OCI-M2 (cell line): ENCODE measurements around the gene BBX.

Experiments used
- DNase-seq: peaks from one replicate; lab custom pipeline; 2025; ENCODE audit not compliant: unreplicated experiment; lab: John Stamatoyannopoulos, UW

The BBX gene

DNA sequence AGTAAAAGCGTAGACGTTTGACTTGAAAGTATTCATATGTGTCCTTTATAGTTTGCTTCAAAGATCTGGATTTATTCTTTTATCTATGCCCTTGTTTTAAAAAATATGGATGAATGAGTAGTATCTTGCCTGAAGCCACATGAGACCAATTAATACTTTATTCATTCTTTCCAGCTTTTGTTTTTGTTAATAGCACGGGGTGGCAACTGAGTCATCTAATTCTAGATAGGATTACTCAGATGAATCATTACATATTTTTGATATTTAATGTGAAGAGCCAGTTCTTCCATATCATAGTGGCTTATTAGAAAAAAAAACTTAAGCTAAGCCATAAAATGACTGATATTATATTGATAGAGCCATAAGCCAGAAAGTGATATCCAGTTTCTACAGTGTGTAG lies 121.9 kb downstream of the BBX start:
- DNase-seq, result no peak

DNA sequence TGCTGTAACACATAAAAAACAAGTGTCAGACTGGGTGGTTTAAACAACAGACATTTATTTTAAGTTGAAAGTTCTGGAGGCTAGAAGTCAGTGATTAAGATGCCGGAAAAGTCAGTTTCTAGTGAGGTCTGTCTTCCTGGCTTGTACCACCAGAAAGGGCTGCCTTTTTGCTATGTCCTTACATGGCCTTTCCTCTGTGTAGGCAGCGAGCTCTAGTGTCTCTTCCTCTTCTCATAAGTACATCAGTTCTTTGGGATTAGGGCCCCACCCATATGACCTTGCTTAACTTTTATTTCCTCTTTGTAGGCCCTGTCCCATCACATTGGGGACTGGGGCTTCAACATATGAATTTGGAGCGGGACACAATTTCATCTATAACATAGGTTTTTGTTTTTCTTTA lies 128.0 kb downstream of the BBX start:
- DNase-seq, result no peak

DNA sequence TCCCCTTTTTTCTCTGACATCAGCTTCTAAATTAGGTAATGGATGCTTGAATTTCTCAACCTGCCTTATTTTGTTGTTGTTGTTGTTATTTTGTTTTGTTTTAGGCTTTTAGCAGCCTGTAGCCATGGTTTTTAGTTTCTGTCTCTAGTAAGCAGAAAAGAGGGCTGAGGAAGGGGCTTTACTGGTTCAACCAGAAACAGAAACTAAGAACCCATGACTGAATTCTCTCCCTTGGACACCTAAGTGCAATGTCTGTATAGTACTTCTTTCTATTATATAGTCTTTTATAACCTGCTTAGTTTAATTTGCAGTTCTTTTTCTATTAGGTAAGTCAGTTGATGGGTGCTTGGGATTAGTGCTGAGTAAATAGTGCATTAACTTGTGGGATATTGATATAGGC lies 129.0 kb downstream of the BBX start:
- no peak for DNase-seq

DNA sequence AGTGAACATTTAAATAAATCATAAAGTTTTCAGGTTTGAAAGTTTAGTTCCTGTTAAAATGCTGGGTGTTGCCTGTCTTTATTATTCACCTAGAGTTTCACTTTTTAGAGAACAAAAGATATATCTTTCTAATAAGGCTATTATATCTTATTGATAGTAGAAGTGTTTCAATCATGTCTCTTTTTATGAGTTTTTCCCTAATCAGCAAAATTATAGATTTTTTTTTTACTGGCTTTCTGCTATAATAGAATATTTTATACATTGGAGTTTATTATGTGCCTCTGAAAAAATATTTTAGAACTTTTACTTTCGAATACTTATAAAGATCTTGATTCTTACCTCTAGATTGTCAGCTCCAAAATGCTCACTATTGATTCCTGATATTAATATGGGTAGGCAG lies 131.5 kb downstream of the BBX start:
- DNase-seq, result no peak

DNA sequence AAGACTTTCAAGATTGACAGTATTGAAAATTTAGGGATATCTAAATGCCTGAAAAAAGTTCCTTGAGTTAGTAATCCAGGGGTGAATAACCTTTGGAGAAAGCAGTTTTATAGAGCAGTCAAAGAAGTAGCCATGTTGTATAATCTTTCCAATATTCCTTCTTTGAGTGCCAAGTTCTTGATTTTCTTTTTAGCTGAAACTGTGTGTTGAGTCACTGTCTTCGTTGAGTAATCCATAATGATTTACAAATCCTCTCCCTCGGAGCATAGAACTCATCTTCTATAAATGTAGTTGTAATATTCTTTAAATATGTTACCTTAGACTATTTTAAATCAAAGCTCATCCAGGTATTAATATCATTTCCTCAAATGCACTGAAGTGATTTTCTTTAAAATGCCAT lies 135.2 kb downstream of the BBX start:
- DNase-seq, result no peak

DNA sequence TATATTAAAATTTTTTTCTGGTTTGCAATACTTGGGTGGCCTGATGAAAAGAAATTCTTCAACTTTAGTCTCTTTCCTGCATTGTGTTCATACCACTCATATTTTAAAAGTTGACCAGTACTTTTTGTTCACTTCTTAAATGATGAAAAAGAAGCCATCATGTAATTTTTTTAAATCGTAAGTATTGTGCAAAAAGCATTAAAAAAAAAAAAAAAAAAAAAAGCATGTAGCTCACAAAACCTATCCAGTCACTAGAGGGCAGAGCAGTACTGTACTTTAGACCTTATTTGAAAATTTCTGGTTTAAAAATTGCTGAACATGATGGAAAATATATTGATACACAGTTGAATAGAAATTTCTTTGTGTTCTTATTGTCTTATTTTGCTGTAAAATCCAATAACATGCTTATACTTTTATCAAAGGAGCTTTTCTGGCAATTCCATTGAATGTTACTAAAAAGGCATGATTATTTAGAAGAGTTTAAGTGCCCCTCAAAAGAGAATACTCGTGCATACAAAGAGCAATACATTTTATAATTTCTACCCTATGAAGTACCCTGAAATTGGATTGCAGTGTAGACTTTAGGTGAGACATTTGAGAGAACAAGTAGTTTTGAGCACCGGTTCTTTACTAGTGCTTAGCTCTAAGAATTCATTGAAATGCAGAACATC lies 137.7 kb downstream of the BBX start:
- no peak for DNase-seq

DNA sequence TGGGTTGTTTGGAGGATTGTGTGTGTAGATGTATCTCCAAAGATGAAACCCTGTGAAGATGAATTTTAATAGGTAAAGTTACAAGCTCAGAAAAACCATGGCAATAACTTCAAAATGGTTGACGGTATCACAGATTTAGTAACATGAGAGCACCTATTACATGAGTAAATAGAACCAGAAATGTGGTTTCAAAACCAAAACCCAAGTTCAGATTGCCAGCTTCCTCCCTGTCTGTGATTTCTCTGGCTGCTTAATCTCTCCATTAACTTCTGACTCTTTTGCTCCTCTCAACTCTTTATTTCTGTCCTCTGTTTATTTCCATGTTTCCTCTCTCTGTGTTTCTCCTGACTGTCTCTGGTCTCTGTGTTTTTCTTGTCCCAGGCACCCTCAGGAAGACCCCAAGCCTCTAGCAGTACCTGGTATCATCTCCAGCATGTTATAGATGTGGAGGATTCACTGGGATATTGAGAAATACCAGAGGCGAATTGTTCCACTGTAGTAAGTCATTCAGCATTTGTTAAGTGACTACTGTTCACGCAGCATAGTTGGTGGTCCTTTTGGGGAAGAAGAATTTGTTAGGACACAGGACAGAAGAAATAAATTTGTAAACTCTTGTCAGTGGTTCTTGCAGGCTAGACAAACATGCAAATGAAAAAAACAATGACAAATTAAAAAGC lies 138.8 kb downstream of the BBX start:
- no peak for DNase-seq

DNA sequence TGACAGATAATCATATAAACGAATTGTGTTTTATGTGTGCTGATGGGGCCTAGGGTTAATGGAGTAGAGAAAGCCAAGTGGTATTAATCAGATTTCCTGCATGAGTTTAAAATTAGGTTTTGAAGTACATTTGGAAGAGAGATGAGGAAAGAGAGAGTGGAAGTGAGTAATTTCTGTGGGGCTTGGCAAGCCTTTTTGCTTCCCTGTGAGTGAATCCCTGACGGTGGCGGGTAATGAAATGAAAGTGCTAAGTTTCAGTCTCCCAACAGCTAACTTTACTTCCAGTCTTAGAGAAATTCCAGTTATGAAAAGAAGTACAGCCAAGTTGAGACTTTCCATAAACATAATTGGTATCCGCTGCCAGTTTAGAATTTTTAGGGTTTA lies 139.4 kb downstream of the BBX start:
- DNase-seq, result no peak

DNA sequence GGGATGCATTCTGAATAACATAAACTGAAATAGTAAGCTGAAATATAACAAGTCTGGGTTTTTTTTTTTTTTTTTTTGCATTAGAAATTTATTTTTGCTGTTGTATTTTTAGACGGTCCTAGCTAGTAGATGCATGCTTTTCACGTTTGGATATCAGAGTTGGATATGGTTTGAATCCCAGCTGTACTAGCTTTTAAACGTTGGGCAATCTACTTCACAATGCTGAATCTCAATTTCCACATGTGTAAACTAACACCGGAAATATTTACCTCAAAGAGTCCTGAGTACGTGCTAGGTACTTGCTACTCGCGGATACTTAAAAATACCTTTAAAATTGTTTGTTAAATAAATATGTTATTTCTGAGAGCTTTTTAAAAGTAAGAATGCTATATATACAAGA lies 139.8 kb downstream of the BBX start:
- DNase-seq, result no peak

DNA sequence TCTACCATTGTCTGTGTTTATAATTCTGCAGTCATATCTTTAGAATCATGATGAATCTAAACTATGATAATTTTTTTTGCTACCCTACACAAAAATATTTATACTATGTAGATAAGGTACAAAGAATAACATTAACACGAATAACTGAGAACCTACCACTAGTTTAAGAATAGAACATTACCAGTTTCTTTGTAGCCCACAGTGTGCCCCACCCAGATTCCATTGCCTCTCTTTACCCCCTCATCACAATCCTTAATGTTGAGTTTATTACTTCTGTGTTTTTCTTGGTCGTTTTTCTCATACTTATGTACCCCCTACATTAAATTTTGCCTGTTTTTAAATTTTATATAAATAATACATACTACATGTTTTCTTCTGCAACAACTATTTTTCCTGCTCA lies 140.5 kb downstream of the BBX start:
- DNase-seq, result no peak

DNA sequence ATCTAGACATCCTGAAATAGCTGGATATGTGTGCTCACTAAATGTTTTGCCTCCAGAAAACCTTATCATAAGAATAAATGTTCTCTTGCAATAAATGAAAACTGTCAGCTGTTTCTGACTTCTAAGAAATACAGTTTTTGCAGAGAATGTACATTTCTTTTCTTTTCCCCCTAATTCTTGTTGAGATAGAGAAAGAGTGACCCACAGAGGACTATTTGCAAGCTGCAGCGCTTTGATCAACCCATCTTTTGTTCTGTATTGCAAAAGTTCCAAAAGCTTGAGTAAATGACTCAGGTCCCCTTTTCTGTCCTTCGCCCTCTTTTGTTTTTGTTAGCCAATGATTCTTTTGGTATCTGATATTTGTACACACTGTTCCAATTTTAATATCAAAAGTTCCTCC lies 141.9 kb downstream of the BBX start:
- no peak for DNase-seq

DNA sequence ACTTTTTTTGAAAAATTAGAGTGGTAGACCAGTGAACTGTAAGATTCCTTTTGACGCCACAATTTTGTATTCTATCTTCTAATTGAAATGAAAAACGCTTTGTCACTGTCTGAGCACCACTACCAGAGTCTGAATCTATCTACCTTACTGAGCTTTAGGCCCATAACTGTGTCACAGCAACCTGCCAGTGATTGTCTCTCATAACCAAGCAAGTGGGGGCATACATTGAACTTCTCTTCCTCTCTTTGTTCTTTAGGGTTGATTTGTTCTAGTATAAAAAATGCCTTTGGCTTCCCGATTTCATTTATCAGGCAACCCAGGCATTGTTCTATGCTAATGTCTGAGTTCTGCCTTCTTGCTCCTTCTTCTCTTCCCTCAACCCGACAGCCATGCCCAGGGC lies 142.6 kb downstream of the BBX start:
- no peak for DNase-seq

DNA sequence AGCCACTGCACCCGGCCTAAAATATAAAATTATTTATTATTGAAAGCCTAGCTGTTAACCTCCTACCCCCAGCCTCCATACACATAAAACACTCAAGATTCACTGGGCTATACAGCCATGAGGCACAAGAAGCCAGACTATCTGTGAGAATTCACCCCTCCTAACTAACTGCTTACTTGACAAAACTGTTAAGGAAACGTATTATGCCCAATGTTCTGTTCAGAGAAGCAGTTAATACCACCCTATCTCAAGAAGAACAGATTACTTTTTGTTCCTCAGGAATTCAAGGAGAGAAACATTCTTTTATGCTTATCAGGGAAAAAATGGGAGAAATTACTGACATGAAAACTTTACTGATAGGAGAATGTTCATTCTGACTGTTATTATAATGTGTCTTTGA lies 144.1 kb downstream of the BBX start:
- DNase-seq, result no peak

DNA sequence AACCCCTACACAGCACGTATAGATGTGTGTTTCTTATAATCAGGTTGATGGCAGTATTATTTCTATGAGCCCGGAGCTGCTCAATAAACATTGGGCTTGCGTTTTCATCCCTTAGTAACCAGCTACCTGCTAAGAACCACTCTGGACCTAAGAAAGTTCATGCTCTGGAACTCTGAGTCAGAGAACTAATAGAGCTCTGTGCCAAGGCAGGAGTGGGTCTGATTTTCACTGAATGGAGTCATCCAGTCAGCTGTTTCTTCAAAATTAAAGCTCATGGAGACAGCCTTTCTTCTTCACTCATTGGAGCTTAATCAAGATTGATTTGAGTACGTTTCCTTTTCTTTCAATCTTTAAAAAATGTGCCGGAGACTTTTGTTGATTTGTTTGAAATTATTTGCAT lies 145.7 kb downstream of the BBX start:
- no peak for DNase-seq

DNA sequence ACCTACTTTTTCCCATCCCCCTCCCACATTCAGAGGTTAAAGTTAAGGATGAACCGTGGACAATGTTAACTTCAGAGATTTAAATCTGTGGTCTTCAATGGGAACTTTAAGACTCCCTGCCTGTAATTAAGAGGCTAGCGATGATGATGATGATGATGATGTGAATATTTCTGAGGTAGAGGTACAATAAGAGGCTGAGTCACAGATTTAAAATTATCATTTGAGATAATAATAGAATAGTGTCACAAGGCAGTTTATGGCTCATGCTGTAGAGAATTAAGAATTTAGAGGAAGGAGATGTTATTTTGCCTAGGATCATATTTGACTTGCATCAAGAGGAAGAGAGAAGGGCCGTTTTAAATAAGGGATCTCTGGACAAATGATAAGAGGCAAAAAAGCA lies 146.2 kb downstream of the BBX start:
- DNase-seq, result no peak

DNA sequence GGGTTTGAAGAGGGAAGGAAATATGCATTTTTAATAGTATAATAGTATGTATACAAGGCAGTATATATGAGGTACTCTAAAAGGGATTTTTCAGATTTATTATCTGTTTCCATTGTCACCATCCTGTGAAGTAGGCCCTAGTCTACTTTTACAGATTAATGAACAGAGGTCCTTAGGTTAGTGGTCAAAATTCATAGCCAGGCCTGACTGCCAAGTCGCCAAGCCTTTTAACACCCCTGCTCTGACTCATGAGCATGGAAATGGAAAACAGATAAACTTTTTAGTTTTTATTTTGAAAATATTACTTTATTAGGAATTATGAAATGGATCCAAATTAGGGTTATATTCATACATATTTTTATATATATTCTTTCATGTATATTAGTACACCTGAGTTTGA lies 146.9 kb downstream of the BBX start:
- DNase-seq, result no peak

DNA sequence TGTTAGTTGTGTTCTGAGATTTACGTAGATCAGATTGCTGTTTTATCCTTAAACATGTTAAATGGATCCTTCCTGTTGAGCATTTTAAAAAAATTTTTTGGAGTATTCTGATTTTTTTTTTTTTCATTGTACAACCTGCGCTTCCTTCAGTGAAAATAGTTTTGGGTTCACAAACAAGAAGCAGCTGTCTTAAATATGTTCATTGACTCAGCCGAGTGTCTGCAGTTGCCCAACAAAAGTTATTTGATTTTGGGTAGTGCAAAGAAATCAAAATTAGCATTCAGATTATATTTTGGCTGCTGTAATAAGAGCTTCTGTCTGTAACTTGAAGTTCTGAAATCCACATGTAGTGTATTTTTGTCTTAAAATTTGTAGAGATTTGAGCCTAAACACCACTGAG lies 148.2 kb downstream of the BBX start:
- no peak for DNase-seq

DNA sequence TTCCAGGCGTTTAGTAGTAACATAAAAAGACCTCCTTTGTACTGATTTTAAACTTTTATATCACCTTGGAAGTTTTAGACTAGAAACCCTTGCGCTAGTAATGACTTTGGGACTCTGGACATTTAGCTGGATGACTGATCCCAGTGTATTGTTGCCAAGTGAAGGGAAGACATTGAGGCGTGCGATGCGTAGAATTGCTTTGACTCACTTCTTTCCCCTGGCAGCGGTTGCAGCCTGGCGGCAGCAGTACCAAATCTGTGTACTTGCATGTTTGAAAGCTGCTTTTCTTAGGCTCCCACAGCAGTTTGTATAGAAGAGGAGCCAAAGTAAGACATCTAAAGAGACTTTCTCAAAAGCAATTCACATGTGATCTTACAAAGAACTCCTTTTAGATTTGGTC lies 151.6 kb downstream of the BBX start:
- DNase-seq, result no peak

DNA sequence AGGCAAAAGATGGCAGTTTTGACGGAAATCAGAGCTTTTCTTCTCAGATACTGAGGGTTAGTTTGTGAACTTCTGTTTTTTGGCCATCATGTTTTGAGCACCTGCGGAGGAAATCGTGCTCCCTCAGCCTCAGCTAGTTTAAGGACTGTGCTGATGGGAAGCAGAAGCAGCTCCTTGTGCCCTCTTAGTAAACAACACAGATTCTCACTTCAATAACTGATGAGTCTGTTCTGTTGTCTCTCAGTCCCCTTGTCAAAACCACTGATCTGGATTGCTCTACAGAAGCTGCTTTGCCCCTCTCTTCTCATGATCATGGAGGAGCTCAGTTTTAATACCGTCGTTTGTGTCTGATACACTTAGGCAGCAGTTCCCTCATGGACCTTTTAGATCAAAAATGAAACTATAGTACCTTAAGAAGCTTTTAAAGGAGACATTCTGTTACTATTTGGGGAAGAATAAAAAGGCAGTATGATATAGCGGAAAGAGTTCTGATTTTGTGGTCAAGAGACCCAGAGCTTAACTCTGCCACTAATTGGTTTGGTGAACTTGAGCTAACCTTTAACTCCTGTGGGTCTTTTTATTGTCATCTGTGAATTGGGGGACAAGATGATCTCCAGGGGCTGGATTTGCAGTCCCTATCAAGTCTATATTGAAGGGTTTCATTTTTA lies 152.6 kb downstream of the BBX start:
- DNase-seq, result no peak

DNA sequence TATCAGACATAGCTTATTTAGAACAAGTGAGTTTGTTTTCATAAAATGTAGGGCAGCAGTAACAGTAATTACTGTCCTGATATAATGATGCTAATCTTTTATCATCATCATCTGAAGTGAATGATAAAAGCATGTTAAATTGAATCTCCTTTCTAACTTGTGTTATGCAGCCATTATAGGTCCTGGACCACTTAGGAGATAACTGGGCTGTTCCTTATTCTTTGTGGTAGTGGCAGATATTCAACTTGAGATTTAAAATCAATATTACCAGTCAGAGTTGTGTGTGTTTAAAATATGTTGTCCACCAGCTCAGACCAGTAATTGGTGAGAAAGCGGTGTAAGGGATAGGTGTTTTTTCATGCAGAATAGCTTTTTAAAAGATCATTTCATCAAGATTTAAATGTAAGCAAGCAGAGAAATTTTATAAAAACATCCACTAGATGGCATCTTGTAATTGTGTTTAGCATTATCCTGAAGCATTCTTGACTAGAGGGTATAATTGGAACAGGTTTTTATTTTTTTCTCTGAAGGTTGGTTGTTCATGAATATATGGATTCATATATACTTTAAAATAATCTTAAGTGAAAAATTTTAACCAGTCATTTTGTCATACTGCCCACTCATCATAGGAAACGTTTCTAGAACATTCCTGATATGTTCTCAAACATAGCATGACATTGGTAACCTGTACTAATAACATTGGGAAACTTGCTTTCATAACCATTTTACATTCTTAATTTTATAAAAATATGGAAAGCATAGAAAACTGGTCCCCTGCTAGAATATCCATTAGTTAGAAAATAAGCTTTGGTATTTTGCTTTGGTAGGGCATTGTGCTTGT lies 153.9 kb downstream of the BBX start:
- no peak for DNase-seq

DNA sequence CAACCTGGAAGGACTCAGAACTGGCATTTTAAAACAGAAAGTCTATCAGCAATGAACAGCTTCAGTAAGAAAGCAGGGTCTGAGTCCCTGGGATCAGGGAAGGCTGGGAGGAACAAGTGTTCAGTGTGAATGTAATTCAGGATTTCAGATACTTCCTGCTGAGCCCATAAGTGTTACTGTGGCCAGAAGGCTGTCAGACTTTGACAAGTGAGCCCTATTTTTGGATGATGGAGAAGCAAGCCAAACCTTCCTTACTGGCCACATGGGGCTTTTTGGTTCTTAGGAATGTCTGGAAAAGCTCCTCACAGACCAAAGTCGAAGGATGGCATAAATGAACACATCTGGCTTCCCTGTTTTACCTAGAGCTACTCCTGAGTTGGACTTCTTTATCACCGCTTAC lies 157.2 kb downstream of the BBX start:
- DNase-seq, result no peak

DNA sequence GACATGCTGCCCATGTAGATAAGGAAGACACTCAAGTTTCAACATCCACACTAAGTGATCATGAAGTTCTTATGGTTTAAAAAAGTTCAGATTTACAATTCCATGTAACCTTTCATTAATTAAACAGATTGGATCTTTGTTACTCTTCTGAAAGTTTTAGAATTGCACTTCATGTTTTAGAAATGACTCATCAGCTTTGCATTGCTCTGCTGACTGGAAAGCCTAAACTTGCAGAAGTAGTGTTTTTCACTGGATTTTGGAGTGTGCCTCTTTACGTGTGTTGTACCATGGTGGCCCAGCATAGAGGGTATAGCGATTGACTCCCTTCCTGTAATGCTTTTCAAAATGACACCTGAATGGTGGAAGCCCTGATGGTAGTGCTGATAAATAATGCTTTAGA lies 157.9 kb downstream of the BBX start:
- no peak for DNase-seq
